GM06990 (cell line): ENCODE results near the gene METRN.

Experiments
- DNase-seq: peaks from one replicate; pipeline ENCODE4 v3.0.0-alpha.2; 2011; ENCODE audit not compliant: insufficient read length; ENCODE audit errors: extremely low read depth
- H3K27me3 ChIP-seq: replicated peaks from 2 replicates; pipeline ENCODE4 v1.6.0; 2011; ENCODE audit warnings: low read length; ENCODE audit not compliant: control insufficient read depth, insufficient read depth
- H3K36me3 ChIP-seq: 2 replicates; pipeline ENCODE4 v1.5.1; 2011; ENCODE audit warnings: low read length; ENCODE audit not compliant: control insufficient read depth, insufficient read depth
- H3K4me3 ChIP-seq: replicated peaks from 2 replicates; pipeline ENCODE4 v1.5.1; 2011; ENCODE audit warnings: low read depth, mild to moderate bottlenecking, control low read depth, low read length
- CTCF ChIP-seq: IDR thresholded peaks from 2 replicates; pipeline ENCODE4 v1.5.1; 2011; ENCODE audit warnings: low read length, control low read depth, mild to moderate bottlenecking, inconsistent platforms; ENCODE audit not compliant: insufficient read depth, poor library complexity, severe bottlenecking

Gene METRN

GRCh38 chr16:724188-725040 is 9.5 kb downstream of the METRN start:
- H3K27me3 ChIP-seq: no peaks in the 10 kb centered on the region
- no peak overlapping the region for H3K4me3 ChIP-seq
- DNase-seq: no peak
- TF ChIP-seq CTCF: no peak
- peaks cover 2% of the 10 kb centered on the region; the same call in 1 of the 2 replicates for H3K36me3 ChIP-seq

- Histone ChIP-seq H3K4me3 (no peak overlapping the region), H3K27me3 (no peaks in the 10 kb centered on the region), H3K36me3 (peaks cover 4% of the 10 kb centered on the region)
- TF ChIP-seq CTCF: no peak
- no peak for DNase-seq
Observed at GRCh38 chr16:725041-725376, 10.1 kb downstream of the METRN start.

- H3K27me3 ChIP-seq: no peaks in the 10 kb centered on the region
- H3K36me3 ChIP-seq: peaks cover 7% of the 10 kb centered on the region
- no peak overlapping the region for H3K4me3 ChIP-seq
- DNase-seq: no peak
- TF ChIP-seq CTCF: no peak
Observed at GRCh38 chr16:725463-726187, 10.7 kb downstream of the METRN start.

GRCh38 chr16:726188-726437 is 11.2 kb downstream of the METRN start:
- no peak for DNase-seq
- H3K36me3 ChIP-seq: peaks cover 8% of the 10 kb centered on the region
- no peaks in the 10 kb centered on the region for H3K27me3 ChIP-seq
- no peak for TF ChIP-seq CTCF
- no peak overlapping the region for H3K4me3 ChIP-seq

- no peaks in the 10 kb centered on the region for H3K27me3 ChIP-seq
- TF ChIP-seq CTCF: no peak
- H3K36me3 ChIP-seq: peaks cover 8% of the 10 kb centered on the region
- DNase-seq: peak; percentile 78
- peak within 1 kb of the TSS; percentile 79 for H3K4me3 ChIP-seq
Observed at GRCh38 chr16:726438-727290, 11.7 kb downstream of the METRN start, which contains the start of the genes CCDC78 and HAGHL. TSS of gene CCDC78 (minus strand) at chr16:726443. CDS start at chr16:726367, 76 bp downstream. TSS of gene HAGHL (plus strand) at chr16:727106. CDS start at chr16:727510, 404 bp downstream.
